Ishikawa (cell line): Measurements from ENCODE around the gene HEYL.

Experiments used
- CEBPB ChIP-seq: IDR thresholded peaks from 2 replicates; pipeline ENCODE4 v1.6.1; 2012
- CREB1 ChIP-seq: IDR thresholded peaks from 2 replicates; pipeline ENCODE4 v1.6.1; 2012; ENCODE audit warnings: low read depth
- EGR1 ChIP-seq: IDR thresholded peaks from 2 replicates; pipeline ENCODE4 v1.6.1; 2012
- EP300 ChIP-seq: IDR thresholded peaks from 2 replicates; pipeline ENCODE4 v1.6.1; 2012; ENCODE audit warnings: borderline replicate concordance
- FOXM1 ChIP-seq: IDR thresholded peaks from 2 replicates; pipeline ENCODE4 v1.6.1; 2012; ENCODE audit warnings: low read depth, borderline replicate concordance
- RAD21 ChIP-seq: IDR thresholded peaks from 2 replicates; pipeline ENCODE4 v1.6.1; 2012; ENCODE audit warnings: low read depth
- TAF1 ChIP-seq: IDR thresholded peaks from 2 replicates; pipeline ENCODE4 v1.6.1; 2012; ENCODE audit warnings: low read depth, mild to moderate bottlenecking
- TEAD4 ChIP-seq: IDR thresholded peaks from 2 replicates; pipeline ENCODE4 v1.6.1; 2012
- YY1 ChIP-seq: IDR thresholded peaks from 2 replicates; pipeline ENCODE4 v1.6.1; 2012; ENCODE audit warnings: low read depth
- TF ChIP-seq, protein P1 (sequence below): IDR thresholded peaks from 2 replicates; pipeline ENCODE4 v1.6.1; 2012
- TF ChIP-seq, protein P2 (sequence below): IDR thresholded peaks from 2 replicates; pipeline ENCODE4 v1.6.1; 2012; ENCODE audit warnings: low read depth, mild to moderate bottlenecking
- TF ChIP-seq, protein P3 (sequence below): IDR thresholded peaks from 2 replicates; pipeline ENCODE4 v1.6.1; 2012

DNA sequence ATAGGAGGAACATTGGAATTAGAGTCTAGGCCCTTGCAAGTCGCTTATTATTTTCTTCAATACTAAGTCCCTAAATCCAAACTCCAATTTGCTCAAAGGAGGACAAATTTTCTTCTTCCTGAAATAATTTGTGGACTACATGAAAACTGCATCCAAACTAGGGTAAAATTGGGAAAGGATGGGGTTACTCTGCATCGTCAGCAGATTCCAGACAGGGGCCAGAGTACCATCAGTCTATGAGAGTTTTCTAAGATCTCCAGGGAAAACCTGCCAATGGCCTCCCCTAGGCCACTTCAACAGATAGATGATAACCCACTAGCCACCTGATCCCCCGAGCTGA, 508 bp downstream of the HEYL start:
- TF ChIP-seq TAF1 (no peak), RAD21 (no peak), CEBPB (no peak), EGR1 (no peak), CREB1 (no peak), FOXM1 (no peak), TEAD4 (no peak), EP300 (no peak), YY1 (no peak)
- TF ChIP-seq, protein P1, sequence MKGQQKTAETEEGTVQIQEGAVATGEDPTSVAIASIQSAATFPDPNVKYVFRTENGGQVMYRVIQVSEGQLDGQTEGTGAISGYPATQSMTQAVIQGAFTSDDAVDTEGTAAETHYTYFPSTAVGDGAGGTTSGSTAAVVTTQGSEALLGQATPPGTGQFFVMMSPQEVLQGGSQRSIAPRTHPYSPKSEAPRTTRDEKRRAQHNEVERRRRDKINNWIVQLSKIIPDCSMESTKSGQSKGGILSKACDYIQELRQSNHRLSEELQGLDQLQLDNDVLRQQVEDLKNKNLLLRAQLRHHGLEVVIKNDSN: no peak
- TF ChIP-seq, protein P2, sequence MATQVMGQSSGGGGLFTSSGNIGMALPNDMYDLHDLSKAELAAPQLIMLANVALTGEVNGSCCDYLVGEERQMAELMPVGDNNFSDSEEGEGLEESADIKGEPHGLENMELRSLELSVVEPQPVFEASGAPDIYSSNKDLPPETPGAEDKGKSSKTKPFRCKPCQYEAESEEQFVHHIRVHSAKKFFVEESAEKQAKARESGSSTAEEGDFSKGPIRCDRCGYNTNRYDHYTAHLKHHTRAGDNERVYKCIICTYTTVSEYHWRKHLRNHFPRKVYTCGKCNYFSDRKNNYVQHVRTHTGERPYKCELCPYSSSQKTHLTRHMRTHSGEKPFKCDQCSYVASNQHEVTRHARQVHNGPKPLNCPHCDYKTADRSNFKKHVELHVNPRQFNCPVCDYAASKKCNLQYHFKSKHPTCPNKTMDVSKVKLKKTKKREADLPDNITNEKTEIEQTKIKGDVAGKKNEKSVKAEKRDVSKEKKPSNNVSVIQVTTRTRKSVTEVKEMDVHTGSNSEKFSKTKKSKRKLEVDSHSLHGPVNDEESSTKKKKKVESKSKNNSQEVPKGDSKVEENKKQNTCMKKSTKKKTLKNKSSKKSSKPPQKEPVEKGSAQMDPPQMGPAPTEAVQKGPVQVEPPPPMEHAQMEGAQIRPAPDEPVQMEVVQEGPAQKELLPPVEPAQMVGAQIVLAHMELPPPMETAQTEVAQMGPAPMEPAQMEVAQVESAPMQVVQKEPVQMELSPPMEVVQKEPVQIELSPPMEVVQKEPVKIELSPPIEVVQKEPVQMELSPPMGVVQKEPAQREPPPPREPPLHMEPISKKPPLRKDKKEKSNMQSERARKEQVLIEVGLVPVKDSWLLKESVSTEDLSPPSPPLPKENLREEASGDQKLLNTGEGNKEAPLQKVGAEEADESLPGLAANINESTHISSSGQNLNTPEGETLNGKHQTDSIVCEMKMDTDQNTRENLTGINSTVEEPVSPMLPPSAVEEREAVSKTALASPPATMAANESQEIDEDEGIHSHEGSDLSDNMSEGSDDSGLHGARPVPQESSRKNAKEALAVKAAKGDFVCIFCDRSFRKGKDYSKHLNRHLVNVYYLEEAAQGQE: no peak
- TF ChIP-seq, protein P3, sequence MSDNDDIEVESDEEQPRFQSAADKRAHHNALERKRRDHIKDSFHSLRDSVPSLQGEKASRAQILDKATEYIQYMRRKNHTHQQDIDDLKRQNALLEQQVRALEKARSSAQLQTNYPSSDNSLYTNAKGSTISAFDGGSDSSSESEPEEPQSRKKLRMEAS: no peak
